ENCODE results near the gene ABHD16A. TPM values are rescaled to one million over a fixed set of nuclear protein-coding genes. Genes with fewer than 3 reads are reported as not detected.

The ABHD16A gene
- polyA plus RNA-seq, 1 donor from 2014 or later = 40.1 TPM

GRCh38 chr6:31725502-31726350 lies 22.6 kb upstream of the ABHD16A start:
- H3K36me3 Mint-ChIP-seq = peaks cover 22% of the 10 kb centered on the region
- peak overlapping the region in 1 of 4 donors; percentile 53 for H3K4me3 Mint-ChIP-seq
- H3K4me1 Mint-ChIP-seq = peaks cover 25 to 38% (median 36%) of the 10 kb centered on the region in 3 donors
- H3K27ac Mint-ChIP-seq = peak overlapping the region in 2 of 3 donors; percentile 80 to 82
- no peaks in the 10 kb centered on the region for H3K27me3 Mint-ChIP-seq
- H3K9me3 Mint-ChIP-seq = no peaks in the 10 kb centered on the region

GRCh38 chr6:31723980-31724691 lies 21.0 kb upstream of the ABHD16A start:
- peaks cover 20% of the 10 kb centered on the region for H3K36me3 Mint-ChIP-seq
- no peaks in the 10 kb centered on the region for H3K27me3 Mint-ChIP-seq
- H3K9me3 Mint-ChIP-seq = no peaks in the 10 kb centered on the region
- no peak overlapping the region for H3K27ac Mint-ChIP-seq
- no peak overlapping the region for H3K4me3 Mint-ChIP-seq
- H3K4me1 Mint-ChIP-seq = peaks cover 21 to 33% (median 33%) of the 10 kb centered on the region in 3 donors

- Mint-ChIP-seq H3K4me1 (peaks cover 18 to 30% (median 26%) of the 10 kb centered on the region in 3 donors), H3K4me3 (peak within 1 kb of the TSS in 2 of 4 donors; percentile 17 to 48), H3K36me3 (peaks cover 20% of the 10 kb centered on the region), H3K27me3 (no peaks in the 10 kb centered on the region), H3K27ac (peak within 1 kb of the TSS in 2 of 3 donors; percentile 31 to 57), H3K9me3 (no peaks in the 10 kb centered on the region)
Observed at GRCh38 chr6:31723245-31723979, 20.3 kb upstream of the ABHD16A start, which contains the start of gene MPIG6B. TSS of gene MPIG6B (plus strand) at chr6:31723373. CDS start at chr6:31723384, 11 bp downstream.

GRCh38 chr6:31722173-31722572 lies 19.0 kb upstream of the ABHD16A start:
- Mint-ChIP-seq H3K4me1 (peaks cover 12 to 24% (median 17%) of the 10 kb centered on the region in 3 donors), H3K4me3 (no peak overlapping the region), H3K9me3 (no peaks in the 10 kb centered on the region), H3K27me3 (no peaks in the 10 kb centered on the region), H3K27ac (no peak overlapping the region), H3K36me3 (peaks cover 15% of the 10 kb centered on the region)

GRCh38 chr6:31721351-31722020 lies 18.4 kb upstream of the ABHD16A start, which contains the start of gene LY6G6C:
TSS of gene LY6G6C (minus strand) at chr6:31721746. CDS start at chr6:31721679, 67 bp downstream.
- peaks cover 11% of the 10 kb centered on the region for H3K36me3 Mint-ChIP-seq
- H3K27me3 Mint-ChIP-seq = no peaks in the 10 kb centered on the region
- H3K9me3 Mint-ChIP-seq = no peaks in the 10 kb centered on the region
- peak within 1 kb of the TSS in 1 of 3 donors; percentile 85 for H3K27ac Mint-ChIP-seq
- H3K4me1 Mint-ChIP-seq = peaks cover 7 to 17% (median 10%) of the 10 kb centered on the region in 3 donors
- H3K4me3 Mint-ChIP-seq = no peak within 1 kb of the TSS

GRCh38 chr6:31720196-31720770 lies 17.2 kb upstream of the ABHD16A start:
- Mint-ChIP-seq H3K9me3 (no peaks in the 10 kb centered on the region), H3K4me1 (peaks cover 0 to 10% (median 2%) of the 10 kb centered on the region in 3 donors), H3K27ac (peak overlapping the region in 1 of 3 donors; percentile 14), H3K4me3 (peak overlapping the region in 1 of 4 donors; percentile 68), H3K27me3 (no peaks in the 10 kb centered on the region), H3K36me3 (peaks cover 4% of the 10 kb centered on the region)

- Mint-ChIP-seq H3K27ac (no peak overlapping the region), H3K36me3 (no peaks in the 10 kb centered on the region), H3K4me3 (no peak overlapping the region), H3K27me3 (no peaks in the 10 kb centered on the region), H3K9me3 (no peaks in the 10 kb centered on the region), H3K4me1 (peaks cover 0 to 7% (median 2%) of the 10 kb centered on the region in 3 donors)
Observed at GRCh38 chr6:31719001-31719400, 15.9 kb upstream of the ABHD16A start.

GRCh38 chr6:31718265-31718664 lies 15.1 kb upstream of the ABHD16A start:
- Mint-ChIP-seq H3K9me3 (no peaks in the 10 kb centered on the region), H3K36me3 (no peaks in the 10 kb centered on the region), H3K27ac (no peak overlapping the region), H3K27me3 (no peaks in the 10 kb centered on the region), H3K4me3 (no peak overlapping the region), H3K4me1 (peaks cover 0 to 8% (median under 1%) of the 10 kb centered on the region in 3 donors)

GRCh38 chr6:31717499-31718222 lies 14.5 kb upstream of the ABHD16A start:
- no peak overlapping the region for H3K27ac Mint-ChIP-seq
- H3K36me3 Mint-ChIP-seq = no peaks in the 10 kb centered on the region
- no peaks in the 10 kb centered on the region for H3K9me3 Mint-ChIP-seq
- no peak overlapping the region for H3K4me3 Mint-ChIP-seq
- no peaks in the 10 kb centered on the region for H3K27me3 Mint-ChIP-seq
- H3K4me1 Mint-ChIP-seq = peaks cover 0 to 7% (median under 1%) of the 10 kb centered on the region in 3 donors

GRCh38 chr6:31715022-31715958 lies 12.2 kb upstream of the ABHD16A start, which contains the start of gene LY6G6D:
TSS of gene LY6G6D (plus strand) at chr6:31715348. CDS start at chr6:31715356, 8 bp downstream.
- H3K9me3 Mint-ChIP-seq = no peaks in the 10 kb centered on the region
- H3K4me1 Mint-ChIP-seq = peaks cover 9 to 19% (median 18%) of the 10 kb centered on the region in 3 donors
- no peak within 1 kb of the TSS for H3K27ac Mint-ChIP-seq
- peaks cover 3% of the 10 kb centered on the region for H3K36me3 Mint-ChIP-seq
- no peak within 1 kb of the TSS for H3K4me3 Mint-ChIP-seq
- H3K27me3 Mint-ChIP-seq = peaks cover 6% of the 10 kb centered on the region

GRCh38 chr6:31713991-31714684 lies 11.0 kb upstream of the ABHD16A start:
- peaks cover 9 to 19% (median 18%) of the 10 kb centered on the region in 3 donors for H3K4me1 Mint-ChIP-seq
- H3K27ac Mint-ChIP-seq = no peak overlapping the region
- H3K4me3 Mint-ChIP-seq = no peak overlapping the region
- H3K36me3 Mint-ChIP-seq = peaks cover 3% of the 10 kb centered on the region
- H3K9me3 Mint-ChIP-seq = no peaks in the 10 kb centered on the region
- peaks cover 6% of the 10 kb centered on the region for H3K27me3 Mint-ChIP-seq

- no peaks in the 10 kb centered on the region for H3K9me3 Mint-ChIP-seq
- H3K27me3 Mint-ChIP-seq = peaks cover 6% of the 10 kb centered on the region
- H3K4me1 Mint-ChIP-seq = peaks cover 9 to 18% (median 16%) of the 10 kb centered on the region in 3 donors
- H3K27ac Mint-ChIP-seq = peak overlapping the region in 1 of 3 donors; percentile 83
- peak overlapping the region in 1 of 4 donors; percentile 57 for H3K4me3 Mint-ChIP-seq
- H3K36me3 Mint-ChIP-seq = peaks cover 3% of the 10 kb centered on the region
Observed at GRCh38 chr6:31713465-31713864, 10.3 kb upstream of the ABHD16A start.
